GM21825 (cell line): Measurements from ENCODE around the gene RUNX3.
A peak's percentile ranks its signal among the peaks of the same experiment; 100 is the strongest.
"Not testable (repeated sequence)": the region's sequence is repeated elsewhere in the genome, so short reads cannot be mapped to it uniquely, and the experiment has no call there.

ENCODE experiments used
- ATAC-seq: cut with Tn5 transposase; IDR thresholded peaks from one replicate; pipeline ENCODE4 v1.9.1; 2021; ENCODE audit warnings: mild to moderate bottlenecking, moderate library complexity; ENCODE audit not compliant: unreplicated experiment

Gene RUNX3

GRCh38 chr1:24930260-24931145 lies at the start of gene RUNX3:
Gene RUNX3, minus strand, starts transcription at chr1:24930276. Its CDS starts 408 bp downstream, at chr1:24929868.
- ATAC-seq: peak; percentile 56

- ATAC-seq: not testable (repeated sequence)
Measured at GRCh38 chr1:24979232-24979631, 49.2 kb upstream of the RUNX3 start.

- ATAC-seq: no peak
Measured at GRCh38 chr1:24978383-24979032, 48.4 kb upstream of the RUNX3 start.

GRCh38 chr1:24975391-24975790 lies 45.3 kb upstream of the RUNX3 start:
- no peak for ATAC-seq

DNA sequence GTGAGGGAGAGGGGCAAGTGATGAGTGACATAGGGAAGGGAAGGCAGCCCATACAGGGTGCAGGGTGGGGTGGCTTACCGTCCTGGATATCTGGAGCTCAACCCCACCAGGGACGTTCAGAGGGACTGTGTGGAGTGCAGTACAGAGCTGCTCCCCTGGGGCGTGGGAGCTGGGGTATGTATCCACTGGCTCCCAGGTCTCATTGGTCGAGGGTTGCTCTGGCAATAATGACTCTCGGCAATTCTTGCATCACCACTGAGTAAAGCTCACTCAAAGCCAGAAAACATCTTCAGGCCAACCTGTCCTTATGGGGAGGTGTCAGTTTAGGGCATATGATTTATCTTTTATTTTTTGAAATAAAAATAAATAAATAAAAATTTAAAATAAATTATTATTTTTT lies 43.2 kb upstream of the RUNX3 start:
- ATAC-seq: no peak

GRCh38 chr1:24972915-24973242 lies 42.8 kb upstream of the RUNX3 start:
- ATAC-seq: no peak

DNA sequence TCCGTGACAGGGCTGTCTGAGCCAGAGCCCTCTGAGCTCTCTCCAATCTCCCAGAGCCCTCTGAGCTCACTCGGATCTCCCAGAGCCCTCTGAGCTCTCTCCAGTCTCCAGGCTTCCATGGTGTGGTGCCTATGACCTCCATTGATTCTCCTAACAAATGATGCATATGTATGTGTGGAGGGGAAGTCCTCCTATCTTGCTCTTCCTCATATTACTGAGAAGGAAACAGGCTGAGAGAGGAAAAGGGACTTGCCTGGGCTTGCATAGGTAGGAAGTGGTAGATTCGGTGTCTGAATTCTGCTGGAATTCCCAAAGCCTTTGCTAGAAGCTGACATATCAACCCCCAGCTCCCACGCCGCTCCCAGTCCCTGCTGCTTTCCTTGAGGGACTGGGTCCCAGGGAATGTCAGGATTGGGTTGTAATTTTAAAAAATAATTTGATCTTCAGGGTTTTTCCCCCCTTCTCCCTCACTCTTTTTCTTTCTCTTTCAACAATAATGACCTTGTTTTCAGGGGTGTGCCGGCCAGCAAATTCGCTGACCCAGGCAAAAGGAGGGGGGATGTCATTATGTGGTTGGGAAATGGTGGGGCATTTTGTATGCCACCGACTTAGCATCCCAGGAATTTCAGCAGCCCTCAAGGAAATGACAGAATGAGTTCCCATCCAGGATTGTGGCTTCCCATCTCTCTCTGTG lies 42.3 kb upstream of the RUNX3 start:
- ATAC-seq: no peak

GRCh38 chr1:24970926-24971875 lies 41.1 kb upstream of the RUNX3 start:
- ATAC-seq: no peak

DNA sequence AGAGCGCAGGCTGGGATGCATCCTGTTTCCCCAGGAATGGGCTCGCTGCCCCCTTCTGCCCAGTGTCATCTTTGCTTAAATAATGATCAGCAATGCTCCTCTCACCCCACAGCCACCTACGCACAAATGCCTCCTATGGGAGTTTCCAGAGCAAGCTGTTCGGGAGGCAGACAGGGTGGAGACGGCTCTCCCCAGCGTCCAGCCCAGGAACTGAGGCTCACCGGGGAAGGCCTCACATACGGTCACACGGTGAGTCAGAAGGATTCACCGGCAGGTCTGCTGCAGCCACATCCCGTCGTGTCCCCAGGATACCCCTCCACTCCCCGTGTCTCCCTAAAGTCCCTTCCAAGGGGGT lies 40.3 kb upstream of the RUNX3 start:
- no peak for ATAC-seq

DNA sequence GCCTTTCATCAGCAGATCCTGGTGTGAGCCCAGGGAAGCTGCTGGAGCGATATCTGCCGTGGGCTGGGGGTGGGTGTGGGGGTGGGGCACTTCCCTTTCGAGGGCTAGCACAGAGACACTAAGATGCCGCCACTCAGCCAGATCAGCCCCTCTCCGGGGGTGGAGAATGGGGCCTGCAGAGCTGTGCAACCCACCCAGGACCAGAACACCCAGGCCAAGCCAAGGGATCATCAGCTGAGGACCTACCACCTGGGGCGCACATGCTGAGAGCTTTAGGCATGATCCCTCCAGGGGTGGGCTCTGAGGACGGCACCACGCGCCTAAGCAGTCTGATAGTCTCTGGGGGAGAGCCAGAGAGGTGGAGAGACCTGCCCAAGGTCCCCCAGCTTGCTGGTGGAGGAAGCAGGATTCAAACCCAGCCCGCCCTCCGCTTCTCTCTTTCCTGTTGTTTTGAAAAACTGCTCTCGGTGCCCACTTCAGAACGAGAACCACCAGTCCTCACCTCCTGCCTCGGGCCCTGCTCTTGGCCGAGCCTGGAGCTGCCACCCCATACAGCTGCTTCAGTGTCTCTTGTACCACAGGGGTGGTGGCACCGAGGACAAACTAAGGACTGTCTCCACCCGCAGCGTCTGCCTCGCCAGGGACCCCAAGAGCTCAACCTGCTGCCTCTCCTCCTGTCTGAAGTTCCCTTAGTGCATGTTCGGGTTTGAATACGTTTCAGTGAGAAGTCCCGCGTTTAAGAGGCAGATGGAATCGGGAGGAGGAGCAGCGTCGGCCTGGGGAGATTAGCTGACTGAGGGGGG lies 39.7 kb upstream of the RUNX3 start:
- ATAC-seq: no peak

DNA sequence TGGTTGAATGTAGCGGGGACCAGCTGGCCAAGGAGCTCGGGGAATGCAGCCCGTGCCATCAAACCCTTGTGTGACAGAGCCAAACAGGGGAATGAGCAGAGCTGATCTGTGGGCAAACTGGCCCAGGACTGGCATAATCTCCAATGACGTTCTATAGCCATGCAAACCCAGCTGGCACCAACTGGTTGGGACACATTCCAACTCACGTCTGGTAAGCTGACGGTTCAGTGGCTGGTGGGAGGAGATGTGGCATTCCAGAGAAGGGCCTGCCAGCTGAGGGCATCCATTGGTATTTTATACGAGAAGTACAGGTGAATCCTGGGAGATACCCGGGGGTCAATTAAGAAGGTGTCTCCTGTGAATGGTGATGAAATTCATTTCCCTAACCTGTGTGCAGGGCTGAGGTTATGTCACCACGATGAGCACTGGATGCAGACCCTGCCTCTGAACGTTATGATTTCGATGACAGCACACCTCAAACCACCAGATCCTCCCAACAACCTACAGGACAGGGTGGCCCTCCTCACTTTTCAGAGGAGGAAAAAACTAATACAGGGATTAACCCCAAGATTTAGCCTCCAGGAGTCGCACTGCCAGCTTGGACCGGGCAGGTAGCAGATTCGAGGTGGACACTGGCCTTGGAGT lies 39.0 kb upstream of the RUNX3 start:
- no peak for ATAC-seq

DNA sequence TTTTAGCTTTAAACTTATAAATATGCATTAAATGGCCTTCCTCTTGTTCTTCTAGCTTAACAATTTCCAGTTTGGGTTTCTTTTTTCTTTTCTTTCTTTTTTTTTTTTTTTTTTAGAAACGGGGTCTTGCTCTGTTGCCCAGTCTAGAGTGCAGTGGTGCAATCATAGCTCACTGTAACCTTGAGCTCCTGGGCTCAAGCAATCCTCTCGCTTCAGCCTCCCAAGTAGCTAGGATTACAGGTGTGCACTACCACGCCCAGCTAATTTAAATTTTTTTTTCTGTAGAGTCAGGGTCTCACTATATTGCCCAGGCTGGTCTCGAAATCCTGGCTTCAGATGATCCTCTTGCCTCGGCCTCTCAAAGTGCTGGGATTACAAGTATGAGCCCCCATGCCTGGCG lies 37.9 kb upstream of the RUNX3 start:
- no peak for ATAC-seq

DNA sequence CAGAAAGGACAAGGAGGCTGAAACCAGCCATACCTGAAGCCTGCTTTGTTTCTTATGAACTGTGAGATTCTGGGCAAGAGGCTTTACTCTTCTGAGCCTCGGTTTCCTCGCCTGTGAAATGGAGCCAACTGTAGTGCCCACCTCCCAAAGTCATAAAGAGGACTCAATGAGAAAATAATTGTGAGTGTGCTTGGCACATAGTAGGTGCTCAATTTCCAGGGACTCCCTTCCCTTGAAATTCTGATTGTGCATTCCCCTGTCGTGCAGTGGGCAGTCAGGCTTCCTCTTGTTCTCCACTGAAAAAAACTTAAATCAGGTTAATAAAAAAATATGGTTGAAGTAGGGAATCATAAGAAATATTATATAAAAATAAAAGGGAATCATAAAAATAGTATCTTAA lies 37.5 kb upstream of the RUNX3 start:
- no peak for ATAC-seq

DNA sequence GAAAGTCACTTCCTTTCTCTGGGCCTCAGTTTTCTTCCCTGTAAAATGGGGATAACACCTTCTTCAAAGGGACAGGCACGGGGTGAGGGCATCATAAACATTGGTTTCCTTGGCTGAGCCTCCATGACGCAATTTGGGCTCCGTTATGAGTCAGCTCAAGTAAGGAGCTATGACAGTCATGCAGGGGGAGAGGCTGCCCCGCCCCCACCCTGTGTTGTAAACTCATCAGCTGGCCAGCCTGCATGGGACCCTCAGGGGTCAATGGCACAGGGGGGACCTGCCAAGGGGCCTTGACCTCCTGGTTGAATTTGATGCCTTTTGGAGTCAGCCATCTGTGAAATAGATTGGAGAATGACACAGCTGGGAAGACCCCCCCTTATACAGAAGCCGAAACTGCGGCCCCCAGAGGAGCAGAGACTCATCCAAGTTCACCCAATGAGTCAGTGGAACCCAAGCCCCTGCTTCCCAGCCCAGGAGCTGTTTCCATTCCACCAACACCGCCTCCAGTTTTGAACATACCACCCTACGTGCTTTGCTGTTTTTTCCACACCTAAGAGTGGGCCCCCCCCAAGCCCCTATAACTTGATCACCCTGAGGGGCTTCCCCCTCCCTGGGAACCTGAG lies 36.8 kb upstream of the RUNX3 start:
- no peak for ATAC-seq

- ATAC-seq: no peak
Measured at GRCh38 chr1:24966121-24966723, 36.1 kb upstream of the RUNX3 start.

DNA sequence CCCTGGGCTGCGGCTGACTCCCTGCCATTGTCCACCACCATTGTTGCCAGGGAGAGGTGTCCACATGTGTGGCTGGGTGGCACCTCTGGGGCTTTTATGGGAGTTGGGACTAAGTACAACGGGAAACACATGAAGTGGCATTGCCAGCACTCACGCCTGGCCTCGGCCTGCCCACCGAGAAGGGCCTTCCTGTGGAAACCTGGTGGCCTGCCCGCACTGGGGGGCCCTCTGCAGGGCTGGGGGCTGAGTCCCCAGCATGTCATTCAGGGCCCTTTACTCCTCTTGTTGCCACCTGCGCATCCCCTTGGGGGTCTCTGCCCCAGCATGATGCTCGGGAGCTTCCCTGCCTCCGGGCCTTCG lies 35.5 kb upstream of the RUNX3 start:
- ATAC-seq: no peak

- peak; percentile 71 for ATAC-seq
Measured at GRCh38 chr1:24964811-24965570, 34.9 kb upstream of the RUNX3 start.
